ENCODE data around the gene LSM2. TPM values are rescaled to one million over a fixed set of nuclear protein-coding genes. Genes with fewer than 3 reads are reported as not detected.
A peak's percentile ranks its signal among the peaks of the same experiment; 100 is the strongest.

The LSM2 gene
- total and polyA plus RNA-seq, 9 of the 15 experiments (the other 6 are each of a cell fraction or from before 2014, with no cell fraction given): 154 to 407 (median 223) TPM

GRCh38 chr6:31769684-31770371, 36.9 kb downstream of the LSM2 start (continued):
- peak in 1 of 2 experiments; percentile 44; a peak in 1 of 4 replicates for TF ChIP-seq ZMIZ1 (IDR thresholded peaks at IDR 0.05; ENCODE audit: low read depth in 2 of 2, low read length in 2 of 2)
- no peak for TF ChIP-seq NCOA6 (IDR thresholded peaks at IDR 0.05)
- no peak for TF ChIP-seq RHOXF2B (CRISPR knock-in tag; conservative IDR thresholded peaks at IDR 0.05)
- no peak for TF ChIP-seq CHD1 (IDR thresholded peaks at IDR 0.05; ENCODE audit: low read length)
- no peak for TF ChIP-seq NCOA1 (IDR thresholded peaks at IDR 0.05; ENCODE audit: low read depth)
- TF ChIP-seq ZNF609 (CRISPR knock-in tag; IDR thresholded peaks at IDR 0.05; ENCODE audit: borderline replicate concordance): 0 out of 2 replicates have a peak, but pooled peaks have one; percentile 75
- TF ChIP-seq NFIX (CRISPR knock-in tag; IDR thresholded peaks at IDR 0.05; ENCODE audit: low read depth): no peak
- TF ChIP-seq PRPF4 (IDR thresholded peaks at IDR 0.05; ENCODE audit: insufficient read depth, low read depth, low read length, poor library complexity, severe bottlenecking): no peak
- TF ChIP-seq POLR2AphosphoS5 (IDR thresholded peaks at IDR 0.05; ENCODE audit: control insufficient read depth, insufficient read depth, low read depth, low read length): no peak; the same call in 1 of the 2 replicates
- peak; percentile 89 for TF ChIP-seq EHMT2 (IDR thresholded peaks at IDR 0.05)
- TF ChIP-seq ATF4 (CRISPR knock-in tag; IDR thresholded peaks at IDR 0.05): no peak
- TF ChIP-seq ZNF324 (CRISPR knock-in tag; IDR thresholded peaks at IDR 0.05): no peak
- TF ChIP-seq TSC22D4 (tag; IDR thresholded peaks at IDR 0.05): no peak
- no peak for TF ChIP-seq NCOR1 (IDR thresholded peaks at IDR 0.05)
- TF ChIP-seq NUFIP1 (IDR thresholded peaks at IDR 0.05; ENCODE audit: partially characterized antibody): peak; percentile 54
